ACC112 (cell line): ENCODE measurements around the gene PLEKHA7.

Experiments
- H2AFZ ChIP-seq: fragments of 200-600 bp; sonication (generic); one replicate; pipeline ENCODE4 v1.6.0; 2017; ENCODE audit warnings: antibody characterized with exemption, low read length; ENCODE audit not compliant: unreplicated experiment
- H3K27ac ChIP-seq: fragments of 200-600 bp; sonication (generic); 2 replicates; pipeline ENCODE4 v1.5.1; 2014; ENCODE audit warnings: low read depth, mild to moderate bottlenecking, antibody characterized with exemption, low read length, moderate library complexity
- H3K27me3 ChIP-seq: fragments of 200-600 bp; sonication (generic); 2 replicates; pipeline ENCODE4 v1.6.1; 2014; ENCODE audit warnings: mild to moderate bottlenecking, antibody characterized with exemption, low read length, moderate library complexity, mixed read lengths; ENCODE audit not compliant: insufficient read depth
- H3K36me3 ChIP-seq: fragments of 200-600 bp; sonication (generic); 2 replicates; pipeline ENCODE4 v1.6.1; 2016; ENCODE audit warnings: mild to moderate bottlenecking, antibody characterized with exemption, low read length, moderate library complexity, mixed read lengths; ENCODE audit not compliant: insufficient read depth
- H3K4me1 ChIP-seq: fragments of 200-600 bp; sonication (generic); one replicate; pipeline ENCODE4 v1.6.1; 2016; ENCODE audit warnings: low read length, mixed read lengths; ENCODE audit not compliant: insufficient read depth, unreplicated experiment, control insufficient read depth
- H3K4me3 ChIP-seq: fragments of 200-600 bp; sonication (generic); 2 replicates; pipeline ENCODE4 v1.5.1; 2014; ENCODE audit warnings: mild to moderate bottlenecking, low read depth, low read length
- H3K79me2 ChIP-seq: fragments of 200-600 bp; sonication (generic); one replicate; pipeline ENCODE4 v1.6.0; 2016; ENCODE audit warnings: low read length; ENCODE audit not compliant: control insufficient read depth, unreplicated experiment, insufficient read depth

Gene PLEKHA7

DNA sequence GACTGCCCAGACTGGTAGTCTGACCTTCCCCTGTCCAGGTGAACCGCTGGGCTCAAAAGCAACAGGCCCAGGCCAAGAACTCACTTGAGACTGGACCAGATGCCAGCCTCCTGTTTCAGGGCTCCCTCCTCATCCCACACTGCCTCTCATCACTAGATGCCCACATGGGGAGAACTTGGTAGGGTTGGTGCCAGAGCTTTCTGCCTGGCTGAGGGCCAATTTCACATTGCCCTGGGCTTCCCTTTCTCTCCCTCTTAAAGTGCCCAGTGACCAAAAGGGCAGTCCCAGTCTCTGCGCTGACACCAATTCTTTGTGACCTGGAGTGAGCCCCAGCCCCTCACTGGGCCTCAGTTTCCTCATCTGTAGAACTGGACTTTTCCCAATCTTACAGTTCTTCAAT, 234.1 kb downstream of the PLEKHA7 start:
- no peak overlapping the region for H3K27ac ChIP-seq
- H2AFZ ChIP-seq, result no peak overlapping the region

GRCh38 chr11:16779436-16779835, 234.8 kb downstream of the PLEKHA7 start:
- Histone ChIP-seq H3K36me3 (no peaks in the 10 kb centered on the region), H3K27ac (no peak overlapping the region), H3K4me1 (no peaks in the 10 kb centered on the region), H3K4me3 (no peak overlapping the region), H3K27me3 (peaks cover 5% of the 10 kb centered on the region), H2AFZ (no peak overlapping the region), H3K79me2 (no peaks in the 10 kb centered on the region)

More for the DNA sequence above, 234.1 kb downstream of the PLEKHA7 start:
- H3K4me1 ChIP-seq, result no peaks in the 10 kb centered on the region
- no peaks in the 10 kb centered on the region for H3K36me3 ChIP-seq
- no peaks in the 10 kb centered on the region for H3K79me2 ChIP-seq
- no peak overlapping the region for H3K4me3 ChIP-seq
- H3K27me3 ChIP-seq, result no peaks in the 10 kb centered on the region

DNA sequence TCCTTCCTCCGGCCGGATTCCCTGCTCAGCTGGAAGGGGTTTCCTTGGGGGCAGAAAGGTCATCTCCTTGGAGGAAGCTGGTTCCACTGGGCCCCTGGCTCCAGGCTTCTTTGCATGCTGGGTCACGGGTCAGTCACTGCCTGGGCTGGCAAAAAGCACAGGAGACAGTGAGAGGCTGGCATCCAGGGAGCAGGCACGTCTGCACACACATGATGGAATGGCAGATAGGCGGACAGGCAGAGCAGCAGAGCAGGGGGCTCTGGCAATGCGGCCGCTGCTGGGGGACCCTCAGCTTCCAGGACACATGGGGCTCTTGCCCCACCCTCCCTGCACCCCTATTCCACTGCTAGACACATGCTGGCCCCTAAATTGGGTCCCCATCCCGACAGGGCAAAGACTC, 235.3 kb downstream of the PLEKHA7 start:
- Histone ChIP-seq H3K79me2 (no peaks in the 10 kb centered on the region), H3K27me3 (peaks cover 11% of the 10 kb centered on the region), H3K27ac (no peak overlapping the region), H2AFZ (no peak overlapping the region), H3K4me3 (no peak overlapping the region), H3K36me3 (no peaks in the 10 kb centered on the region), H3K4me1 (no peaks in the 10 kb centered on the region)

DNA sequence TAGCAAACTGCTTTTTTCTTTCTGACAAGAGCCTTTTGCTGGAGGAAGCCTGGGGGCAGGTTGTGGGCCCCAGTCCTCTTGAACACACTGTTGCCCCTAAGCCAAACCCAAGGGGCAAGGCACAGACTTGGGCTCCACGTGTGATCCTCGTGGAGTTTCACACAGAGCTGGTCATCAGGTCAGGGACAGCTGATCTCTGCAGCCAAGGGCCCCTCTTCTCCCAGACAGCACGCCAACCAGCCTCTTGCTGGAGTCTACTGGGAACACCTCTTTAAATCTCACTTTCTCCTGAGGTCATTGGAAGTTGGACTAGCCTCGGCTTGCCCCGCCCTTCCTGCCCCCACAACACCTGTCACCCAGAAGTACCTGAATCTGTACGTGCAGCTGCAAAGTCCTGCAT, 235.9 kb downstream of the PLEKHA7 start:
- Histone ChIP-seq H3K27ac (no peak overlapping the region), H3K79me2 (no peaks in the 10 kb centered on the region), H3K36me3 (no peaks in the 10 kb centered on the region), H3K4me3 (no peak overlapping the region), H3K4me1 (no peaks in the 10 kb centered on the region), H2AFZ (no peak overlapping the region), H3K27me3 (peaks cover 17% of the 10 kb centered on the region)

- Histone ChIP-seq H3K36me3 (no peaks in the 10 kb centered on the region), H3K4me3 (no peak overlapping the region), H3K79me2 (no peaks in the 10 kb centered on the region), H3K4me1 (no peaks in the 10 kb centered on the region), H2AFZ (no peak overlapping the region), H3K27ac (no peak overlapping the region), H3K27me3 (peaks cover 24% of the 10 kb centered on the region)
These were observed 236.6 kb downstream of the PLEKHA7 start for GRCh38 chr11:16777613-16777975.

DNA sequence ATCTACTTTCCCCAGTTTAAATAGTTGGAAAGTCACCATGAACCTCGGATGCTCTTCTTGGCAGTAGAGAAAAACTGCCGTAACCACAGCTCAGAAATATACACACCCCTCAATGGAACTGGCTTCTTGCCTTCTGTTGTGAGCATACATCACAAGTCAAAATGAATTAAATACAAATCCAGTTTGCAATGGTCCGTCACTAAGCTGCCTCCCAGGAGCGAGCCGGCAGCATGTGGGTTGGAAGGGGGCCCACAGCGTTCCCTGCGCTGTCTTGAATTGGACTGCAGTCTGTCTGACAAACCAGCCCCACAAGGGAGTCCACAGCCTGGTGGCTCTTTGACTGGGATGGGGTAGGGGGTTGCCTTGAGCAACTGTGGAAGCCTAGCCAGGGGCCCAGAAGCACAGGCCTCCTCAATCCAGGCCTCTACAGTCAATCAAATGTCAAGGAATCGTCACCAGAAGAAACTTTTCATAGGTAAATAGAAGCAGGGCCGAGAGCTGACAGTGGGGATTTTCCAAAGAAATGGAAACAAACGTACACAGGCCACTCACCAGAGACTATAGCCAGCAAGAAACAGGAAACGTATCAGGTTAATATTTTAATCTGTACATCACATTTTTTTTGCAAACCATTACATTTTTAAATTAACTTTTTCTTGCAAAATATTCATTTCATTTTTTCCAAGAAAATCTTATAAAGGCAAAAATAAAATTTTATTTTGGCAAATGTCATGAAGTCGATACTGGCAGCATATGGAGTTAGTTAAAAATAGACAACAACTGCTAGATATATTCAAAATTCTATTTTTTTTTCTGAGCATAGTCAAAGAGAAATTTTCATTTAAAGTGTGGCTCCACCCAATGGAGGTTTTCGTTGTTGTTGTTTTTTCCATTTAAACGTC, 237.3 kb downstream of the PLEKHA7 start:
- H3K27ac ChIP-seq, result no peak overlapping the region
- no peak overlapping the region for H2AFZ ChIP-seq
- H3K36me3 ChIP-seq, result no peaks in the 10 kb centered on the region

DNA sequence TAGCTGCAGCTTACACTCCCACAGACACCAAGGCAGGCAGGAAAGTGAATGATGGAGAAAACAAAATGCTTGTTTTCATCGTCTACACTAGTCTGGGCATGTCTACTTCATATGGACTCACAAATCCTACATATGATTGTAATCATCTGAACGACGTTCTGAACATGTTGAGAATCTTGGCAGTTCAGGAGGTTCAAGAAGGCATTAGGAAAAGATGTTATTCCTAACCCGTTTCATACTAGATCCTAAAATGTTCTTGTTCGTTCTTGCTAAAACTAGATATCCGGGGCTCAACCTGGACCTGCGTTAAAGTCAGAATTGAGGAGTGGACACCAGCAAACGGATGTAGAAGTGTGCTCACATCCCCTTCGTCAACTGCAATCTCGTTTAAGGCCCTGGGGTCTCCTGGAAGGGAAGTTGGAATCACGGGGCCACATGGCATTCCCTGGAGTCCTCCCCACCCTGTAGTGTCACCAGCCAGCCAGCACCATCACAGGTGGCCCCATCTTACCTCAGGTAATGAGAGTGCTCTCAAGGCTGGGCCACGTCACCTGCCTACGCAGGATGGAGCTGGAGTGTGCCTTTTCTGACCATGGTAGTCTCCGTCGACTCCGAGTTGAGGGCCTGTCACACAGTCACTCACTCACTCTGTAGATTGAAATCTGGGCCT, 238.5 kb downstream of the PLEKHA7 start:
- H3K27ac ChIP-seq, result no peak overlapping the region
- H3K27me3 ChIP-seq, result peaks cover 41% of the 10 kb centered on the region

More for the DNA sequence above, 237.3 kb downstream of the PLEKHA7 start:
- peaks cover 30% of the 10 kb centered on the region for H3K27me3 ChIP-seq
- H3K79me2 ChIP-seq, result no peaks in the 10 kb centered on the region
- no peak overlapping the region for H3K4me3 ChIP-seq
- H3K4me1 ChIP-seq, result no peaks in the 10 kb centered on the region

GRCh38 chr11:16774936-16775613, 239.1 kb downstream of the PLEKHA7 start:
- Histone ChIP-seq H3K4me1 (no peaks in the 10 kb centered on the region), H3K36me3 (no peaks in the 10 kb centered on the region), H3K79me2 (no peaks in the 10 kb centered on the region), H3K27ac (no peak overlapping the region), H3K27me3 (peaks cover 45% of the 10 kb centered on the region), H2AFZ (no peak overlapping the region), H3K4me3 (no peak overlapping the region)

More for the DNA sequence above, 238.5 kb downstream of the PLEKHA7 start:
- no peak overlapping the region for H3K4me3 ChIP-seq
- no peaks in the 10 kb centered on the region for H3K36me3 ChIP-seq
- H2AFZ ChIP-seq, result no peak overlapping the region
- no peaks in the 10 kb centered on the region for H3K79me2 ChIP-seq
- no peaks in the 10 kb centered on the region for H3K4me1 ChIP-seq

GRCh38 chr11:16773981-16774935, 240.0 kb downstream of the PLEKHA7 start:
- Histone ChIP-seq H3K27me3 (peaks cover 45% of the 10 kb centered on the region), H3K79me2 (no peaks in the 10 kb centered on the region), H3K4me3 (no peak overlapping the region), H3K4me1 (no peaks in the 10 kb centered on the region), H2AFZ (no peak overlapping the region), H3K27ac (no peak overlapping the region), H3K36me3 (no peaks in the 10 kb centered on the region)

DNA sequence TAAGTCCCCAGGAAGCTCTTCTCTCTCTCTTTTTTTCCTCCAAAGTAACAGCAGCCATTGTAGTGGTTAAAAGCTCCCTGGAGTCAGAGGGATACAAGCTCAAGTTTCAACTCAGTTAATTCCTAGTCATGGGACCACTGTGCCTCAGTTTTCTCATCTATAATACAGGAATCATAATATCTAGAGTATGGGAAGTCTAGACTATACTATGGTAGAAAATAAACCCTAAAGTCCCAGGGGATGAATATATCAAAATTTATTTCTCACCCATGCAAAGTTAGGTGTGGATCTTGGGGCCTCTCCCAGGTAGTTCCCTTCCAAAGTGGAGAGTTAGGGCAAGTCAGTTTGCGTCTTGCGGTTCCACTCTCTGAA, 242.1 kb downstream of the PLEKHA7 start:
- no peak overlapping the region for H3K4me3 ChIP-seq
- H2AFZ ChIP-seq, result no peak overlapping the region
- H3K27me3 ChIP-seq, result peaks cover 61% of the 10 kb centered on the region
- no peaks in the 10 kb centered on the region for H3K79me2 ChIP-seq
- no peaks in the 10 kb centered on the region for H3K4me1 ChIP-seq
- H3K27ac ChIP-seq, result no peak overlapping the region
- H3K36me3 ChIP-seq, result no peaks in the 10 kb centered on the region
